HG03521 (cell line): ENCODE data around the gene LNX2.

Experiments
- ATAC-seq: cut with Tn5 transposase; IDR thresholded peaks from one replicate; pipeline ENCODE4 v1.9.1; 2021; ENCODE audit warnings: mild to moderate bottlenecking, moderate library complexity; ENCODE audit not compliant: unreplicated experiment

LNX2 gene

DNA sequence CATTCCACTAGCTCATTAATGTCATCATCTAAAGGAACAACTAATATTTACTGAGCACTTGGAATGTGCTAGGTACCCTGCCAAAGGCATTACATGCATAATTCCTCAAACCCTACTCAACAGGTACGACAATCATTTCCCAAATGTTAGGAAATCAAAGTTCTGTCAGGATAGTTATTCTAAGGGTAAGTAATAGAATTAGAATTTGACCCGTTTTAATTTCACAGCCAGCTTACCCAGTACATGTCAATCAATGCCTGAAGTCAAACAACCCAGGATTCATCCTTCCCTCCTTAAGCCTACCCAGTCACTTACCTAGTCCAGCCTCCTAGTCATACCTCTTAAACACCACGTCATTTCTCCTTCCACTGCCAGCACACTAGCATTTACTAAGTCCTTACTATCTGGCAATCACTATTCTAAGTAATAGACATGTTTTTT lies 2.4 kb downstream of the LNX2 start:
- ATAC-seq = no peak

DNA sequence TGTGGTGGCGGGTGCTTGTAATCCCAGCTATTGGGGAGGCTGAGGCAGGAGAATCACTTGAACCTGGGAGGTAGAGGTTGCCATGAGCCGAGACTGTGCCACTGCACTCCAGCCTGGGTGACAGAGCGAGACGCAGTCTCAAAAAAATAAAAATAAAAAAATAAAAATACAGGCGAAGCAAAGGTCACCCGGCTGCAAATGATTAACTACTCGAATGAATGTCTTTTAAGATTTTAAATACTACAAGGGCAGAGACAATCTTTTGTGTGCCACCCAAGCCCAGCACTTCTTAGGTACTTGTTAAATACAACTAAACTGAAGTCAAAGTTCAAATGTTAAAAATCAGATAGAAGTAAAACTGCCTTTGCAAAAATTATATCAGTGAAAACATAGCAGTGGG lies 6.7 kb downstream of the LNX2 start:
- ATAC-seq = no peak

DNA sequence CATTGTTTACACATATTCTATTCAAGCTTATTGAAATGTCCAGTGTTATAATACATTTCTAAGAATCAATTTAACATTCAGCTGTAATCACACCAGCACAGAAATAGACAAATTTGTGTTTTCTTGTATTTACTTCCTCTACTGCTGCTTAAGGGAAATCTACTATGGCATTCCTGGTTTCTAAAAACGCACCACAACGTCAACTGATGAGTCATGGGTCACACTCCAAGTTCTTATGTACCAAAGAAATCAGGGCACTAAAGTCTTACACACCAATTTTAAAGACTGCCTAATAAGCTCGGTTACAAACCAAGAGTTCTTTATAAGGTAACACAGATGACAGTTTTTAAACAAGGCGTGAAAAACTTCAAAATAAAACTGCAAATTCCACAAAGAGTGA lies 13.2 kb downstream of the LNX2 start:
- no peak for ATAC-seq

DNA sequence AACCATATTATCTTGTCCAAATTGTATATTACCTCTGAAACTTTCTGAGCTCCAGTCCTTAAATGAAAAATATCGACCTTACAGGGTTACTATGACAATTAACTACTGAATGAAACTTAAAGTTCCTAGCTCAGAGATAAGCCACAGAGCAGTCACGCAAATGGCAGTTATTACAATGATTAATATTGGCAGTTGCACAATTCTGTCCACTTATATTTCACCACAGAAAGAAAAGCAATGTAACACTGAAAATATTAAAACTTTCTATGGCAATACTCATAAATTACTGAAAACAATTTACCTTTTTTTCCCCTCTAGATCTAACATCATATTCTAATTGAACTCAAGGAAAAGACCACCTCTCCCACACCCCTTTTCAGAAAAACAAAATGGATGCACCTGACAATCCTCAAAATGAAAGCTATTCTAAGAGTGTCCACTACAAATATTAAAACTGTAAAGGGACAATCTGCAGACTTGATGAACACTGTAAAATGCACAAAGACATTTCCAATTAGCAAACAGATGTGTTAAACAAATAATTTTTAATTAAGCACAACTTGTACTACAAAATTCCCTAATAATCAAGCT lies 14.6 kb downstream of the LNX2 start:
- ATAC-seq = no peak

DNA sequence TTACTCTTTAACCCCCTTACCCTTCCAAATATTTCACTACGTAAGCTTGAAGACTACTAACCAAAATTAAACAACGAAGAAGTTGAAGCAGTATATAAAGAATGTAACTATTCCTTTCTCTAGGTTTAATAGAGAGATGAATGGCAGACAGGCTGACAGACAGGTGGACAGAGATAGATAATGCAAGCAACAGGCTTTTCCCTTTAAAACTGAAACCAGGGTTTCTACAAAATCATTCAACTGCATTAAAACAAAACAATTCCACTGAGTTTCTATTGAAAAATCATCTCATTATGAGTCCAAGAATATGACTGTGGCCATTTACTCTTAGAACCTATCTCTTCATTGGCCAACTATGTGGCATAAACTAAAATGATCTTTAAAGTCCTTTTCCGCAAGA lies 15.2 kb downstream of the LNX2 start:
- no peak for ATAC-seq

DNA sequence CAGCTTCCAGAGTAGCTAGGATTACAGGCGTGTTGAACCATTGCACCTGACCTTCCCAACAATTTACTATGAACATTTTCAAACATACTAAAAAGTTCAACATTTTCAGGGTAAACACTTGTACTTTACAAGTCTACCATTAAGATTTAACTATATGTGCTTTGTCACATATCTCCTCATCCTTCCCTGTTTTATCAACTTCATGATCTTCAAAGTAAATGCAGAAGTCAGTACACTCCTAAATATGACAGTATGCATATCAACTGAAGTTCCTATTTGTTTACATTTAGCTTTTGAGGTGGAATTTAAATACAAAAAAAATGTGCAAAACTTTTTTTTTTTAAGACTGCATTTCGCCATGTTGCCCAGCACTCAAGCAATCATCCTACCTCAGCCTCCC lies 18.5 kb downstream of the LNX2 start:
- ATAC-seq = no peak

DNA sequence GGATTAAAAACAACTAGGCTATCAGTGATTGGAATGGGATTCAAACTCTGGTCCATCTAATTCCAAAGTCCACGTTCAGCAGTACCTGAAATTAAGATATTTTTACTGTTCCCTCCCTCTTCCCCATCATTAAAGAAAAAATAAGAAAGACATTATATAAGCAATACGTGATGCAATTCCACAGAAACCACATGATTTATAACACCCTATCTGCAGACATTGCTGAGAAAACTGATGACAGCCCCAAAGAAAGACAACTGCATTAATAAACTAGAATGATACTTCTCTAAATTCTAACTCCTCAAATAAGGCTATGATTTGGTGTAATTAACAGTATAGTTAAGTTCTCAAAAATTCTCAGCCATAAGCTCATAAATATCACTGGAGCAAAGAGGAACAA lies 19.1 kb downstream of the LNX2 start:
- no peak for ATAC-seq

DNA sequence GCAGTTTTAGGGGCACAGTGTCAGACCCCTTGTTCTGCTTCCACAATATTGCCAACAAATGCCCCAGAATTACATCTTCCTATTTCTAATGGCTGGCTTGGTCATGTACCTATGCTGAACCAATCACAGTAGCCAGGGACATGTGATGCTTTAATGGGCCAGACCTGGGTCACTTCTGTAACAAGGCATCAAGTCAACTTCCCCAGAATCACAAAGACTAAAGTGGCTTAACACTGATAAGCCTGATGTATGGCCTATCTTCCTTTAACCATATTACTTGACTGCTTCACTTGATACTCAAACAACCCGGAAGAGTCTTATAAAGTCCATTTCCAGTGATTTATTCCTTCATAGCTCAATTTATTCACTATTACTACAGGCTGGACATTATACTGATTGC lies 19.6 kb downstream of the LNX2 start:
- ATAC-seq = no peak

DNA sequence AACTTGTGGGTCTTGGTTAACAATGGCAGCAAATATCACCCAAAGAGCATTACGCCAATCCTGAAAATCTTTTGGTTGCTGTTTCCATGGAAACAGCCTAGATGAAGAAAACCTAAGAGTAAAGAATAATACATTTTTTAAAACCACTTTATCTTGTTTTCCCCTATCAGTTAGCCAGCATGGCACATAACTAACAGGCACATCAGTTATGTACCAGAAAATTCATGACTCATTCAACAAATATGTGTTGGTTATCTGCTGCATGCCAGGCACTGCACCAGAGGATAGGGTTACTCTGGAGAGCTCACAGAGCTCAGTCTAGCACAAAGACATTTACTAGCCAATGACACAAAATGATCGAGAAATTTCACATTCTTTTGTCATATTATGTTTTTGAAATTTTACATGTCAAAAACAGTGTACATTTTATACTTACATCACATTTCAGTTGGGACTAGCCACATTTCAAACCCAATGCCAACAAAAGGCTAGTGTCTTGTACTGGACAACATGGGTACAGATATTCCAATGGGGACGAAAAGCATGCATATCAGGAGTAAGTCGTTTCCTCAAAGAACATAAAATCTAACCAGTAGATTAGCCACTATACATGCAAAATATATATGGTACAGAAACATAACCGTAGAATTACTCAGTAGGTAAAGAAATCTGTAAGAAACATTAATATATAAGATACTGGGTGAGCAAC lies 20.3 kb downstream of the LNX2 start:
- ATAC-seq = no peak

DNA sequence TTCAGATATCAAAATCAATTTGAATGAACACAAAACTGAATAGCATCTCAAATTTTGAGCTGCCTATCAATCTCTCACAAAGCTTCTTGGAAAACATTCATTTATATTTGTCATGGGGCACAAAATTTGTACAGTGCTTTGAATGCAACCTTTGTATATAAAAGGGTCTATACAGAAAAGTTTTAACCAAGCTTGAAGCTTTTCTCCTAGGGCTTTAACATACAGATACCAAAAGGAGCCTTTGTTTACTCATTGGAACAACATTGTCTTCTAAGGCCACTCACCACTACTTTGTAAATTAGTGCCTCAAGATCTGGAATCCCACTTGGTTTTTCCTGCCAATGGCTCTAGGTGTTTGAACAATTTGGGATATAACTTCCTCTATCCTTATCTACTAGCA lies 21.2 kb downstream of the LNX2 start:
- ATAC-seq = no peak

DNA sequence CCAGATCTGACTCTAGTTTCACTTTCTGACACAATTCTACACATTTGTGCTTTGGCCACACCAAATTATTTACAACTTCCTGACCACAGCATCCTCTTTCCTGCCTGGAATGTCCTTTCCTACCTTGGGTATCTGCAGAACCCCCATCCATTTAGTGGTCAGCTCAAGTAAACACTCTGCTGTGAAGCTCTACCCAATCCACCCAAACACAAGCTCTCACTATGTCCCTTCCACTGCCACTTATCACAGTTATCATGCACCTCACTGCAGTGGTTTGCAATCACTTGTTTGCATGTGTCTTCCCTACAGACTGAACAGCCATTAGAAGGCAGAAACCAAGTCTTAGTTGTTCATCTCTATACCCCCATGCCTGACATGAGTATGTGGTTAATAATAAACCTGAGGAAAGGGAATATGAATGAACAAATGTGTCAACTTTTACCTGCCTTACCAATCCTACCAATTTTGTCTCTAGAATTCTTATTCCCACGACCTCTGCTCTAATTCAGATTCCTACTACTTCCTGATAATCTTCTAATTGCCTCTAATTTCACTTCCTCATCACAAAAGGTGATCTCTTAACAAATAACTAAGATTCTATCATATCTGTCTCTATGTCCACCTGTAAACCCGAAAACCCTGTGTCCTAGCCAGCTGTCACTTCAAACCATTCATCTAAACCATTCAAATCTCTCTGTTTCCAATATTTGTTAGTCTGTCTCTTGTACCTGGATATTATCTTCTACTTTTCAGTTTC lies 25.1 kb downstream of the LNX2 start:
- ATAC-seq = no peak

DNA sequence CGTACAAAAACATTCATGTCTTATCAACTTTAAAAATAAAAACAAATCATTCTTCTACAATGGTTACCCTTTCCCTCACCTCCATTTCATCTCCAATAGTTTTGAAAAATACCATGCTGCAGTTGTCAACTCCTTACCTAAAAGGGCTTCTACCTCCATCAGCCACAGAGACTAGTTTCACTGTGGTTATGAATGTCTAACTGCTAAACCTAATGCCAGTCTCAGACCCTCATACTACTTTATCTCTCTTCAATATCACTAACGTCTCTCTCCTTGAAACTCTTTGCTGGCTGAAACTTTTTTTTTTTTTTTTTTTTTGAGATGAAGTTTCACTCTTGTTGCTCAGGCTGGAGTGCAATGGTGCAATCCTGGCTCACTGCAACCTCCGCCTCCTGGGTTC lies 27.1 kb downstream of the LNX2 start:
- ATAC-seq = no peak

DNA sequence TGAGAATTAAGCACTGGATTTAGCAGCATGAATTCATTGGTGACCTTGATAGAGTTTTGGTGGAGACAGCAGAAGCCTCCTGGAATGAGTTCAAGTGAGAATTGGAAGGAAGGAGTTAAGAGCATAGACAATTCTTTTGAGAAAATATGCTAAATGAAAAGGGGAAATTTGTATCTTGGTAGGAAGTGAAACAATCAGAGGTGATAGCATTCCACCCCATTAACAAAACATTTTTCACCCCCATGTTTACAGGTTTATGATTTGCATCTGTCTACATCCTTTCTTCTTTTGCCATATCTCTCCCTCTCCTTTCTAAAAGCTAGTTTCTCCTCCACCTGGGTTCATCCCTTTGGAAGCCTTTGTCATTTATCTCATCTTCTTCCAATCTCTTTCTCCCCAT lies 27.5 kb downstream of the LNX2 start:
- ATAC-seq = no peak

DNA sequence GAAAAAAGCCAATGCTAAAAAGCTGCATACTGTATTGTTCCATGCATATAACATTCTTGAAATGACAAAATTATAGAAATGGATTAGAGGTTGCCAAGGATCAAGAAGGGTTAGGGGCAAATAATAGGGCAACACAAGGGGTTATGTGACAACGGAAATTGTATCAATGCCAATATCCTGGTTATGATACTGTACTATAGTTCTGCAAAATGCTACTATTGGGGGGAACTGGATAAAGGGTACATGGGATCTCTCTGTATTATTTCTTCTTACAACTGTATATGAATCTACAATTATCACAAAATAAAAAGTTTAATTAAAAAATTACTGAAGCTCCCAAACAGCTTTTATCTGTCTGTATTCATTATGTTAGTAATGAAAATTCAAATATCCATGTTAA lies 31.9 kb downstream of the LNX2 start:
- ATAC-seq = no peak

DNA sequence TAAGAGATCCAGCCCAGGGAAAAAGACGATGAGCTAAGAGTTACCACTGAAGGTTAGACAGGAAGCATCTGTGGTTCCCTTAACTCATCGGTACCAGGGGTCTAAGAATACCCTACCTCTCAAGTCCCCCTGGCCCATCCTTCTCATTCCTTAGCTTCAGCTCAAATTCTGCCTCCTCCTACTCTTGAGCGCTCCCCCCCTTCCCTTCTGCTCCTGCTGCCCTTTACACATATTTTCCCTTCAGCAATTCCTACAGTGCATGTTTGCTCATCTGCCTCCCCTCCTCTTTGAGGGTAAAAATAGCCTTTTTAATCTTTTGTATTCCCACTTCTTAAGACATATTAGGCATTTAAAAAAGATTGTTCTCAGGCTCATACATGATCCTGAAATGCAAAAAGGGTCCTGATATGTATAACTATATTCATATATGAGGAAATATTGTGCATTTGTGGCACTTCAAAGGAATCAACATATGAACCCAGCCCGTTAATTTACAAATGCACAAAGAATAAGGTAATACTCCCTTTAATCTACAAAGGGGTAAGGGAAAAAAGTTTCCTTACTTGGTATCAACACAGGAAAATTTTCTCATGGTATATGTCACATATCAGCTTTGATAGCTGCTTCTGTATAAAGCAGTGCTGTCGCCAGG lies 33.1 kb downstream of the LNX2 start:
- no peak for ATAC-seq

DNA sequence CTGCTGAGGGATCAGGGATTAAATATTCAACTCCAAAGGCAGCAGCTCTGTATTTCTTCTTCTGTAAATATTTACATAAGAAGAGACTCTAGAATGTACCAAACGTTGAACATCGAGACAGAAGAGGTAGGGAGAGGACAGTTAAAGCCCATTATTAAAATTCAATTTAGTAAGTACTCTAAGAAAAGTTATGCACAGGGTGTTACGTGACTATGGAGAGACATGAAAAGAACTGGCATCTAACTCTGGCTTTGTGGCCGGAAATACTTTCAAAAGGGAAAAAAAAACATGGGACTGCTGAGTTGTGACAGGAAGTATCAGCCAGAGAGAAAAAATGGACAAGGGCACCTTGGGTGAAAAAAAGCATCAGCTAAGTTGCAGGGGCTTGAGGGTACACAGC lies 36.7 kb downstream of the LNX2 start:
- no peak for ATAC-seq

DNA sequence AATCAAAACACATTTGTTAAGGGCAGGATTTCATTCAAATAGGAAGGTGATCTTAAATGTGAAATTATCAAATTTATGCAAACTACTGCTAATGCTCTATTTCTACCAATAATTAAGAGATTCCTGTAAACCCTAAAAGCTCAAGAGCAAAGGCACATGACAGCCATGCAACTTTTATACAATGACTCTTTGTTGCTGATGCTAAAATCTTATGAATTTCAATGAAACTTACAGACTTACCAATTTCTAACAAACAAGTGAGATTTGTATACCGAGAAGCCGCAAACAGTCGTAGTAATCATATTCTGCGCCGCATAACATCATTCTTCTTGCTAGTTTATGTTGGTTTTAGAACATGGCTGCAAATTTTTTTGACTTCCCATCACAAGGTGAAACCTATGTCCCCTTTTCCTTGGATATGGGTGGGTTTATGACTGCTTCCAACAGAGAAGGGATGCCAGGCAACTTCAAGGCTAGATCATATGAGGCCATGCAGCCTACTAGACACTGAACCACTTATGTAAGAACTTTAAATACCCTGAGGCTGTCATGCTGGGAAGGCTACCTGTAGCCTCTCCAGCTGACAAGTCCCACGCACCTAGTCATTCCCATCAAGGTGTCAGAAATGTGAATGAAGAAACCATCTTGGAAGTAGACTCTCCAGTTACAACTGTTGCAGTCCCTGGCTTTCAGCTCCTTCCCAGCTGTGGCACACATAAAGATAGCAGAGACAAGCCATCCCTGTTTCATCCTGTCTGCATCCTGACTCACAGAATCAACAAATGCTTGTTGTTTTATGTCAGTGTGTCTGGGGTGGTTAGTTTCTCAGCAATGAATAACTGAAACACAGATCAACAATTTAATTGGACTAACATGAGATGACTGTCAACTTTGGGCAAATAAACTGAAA lies 42.0 kb downstream of the LNX2 start:
- no peak for ATAC-seq

DNA sequence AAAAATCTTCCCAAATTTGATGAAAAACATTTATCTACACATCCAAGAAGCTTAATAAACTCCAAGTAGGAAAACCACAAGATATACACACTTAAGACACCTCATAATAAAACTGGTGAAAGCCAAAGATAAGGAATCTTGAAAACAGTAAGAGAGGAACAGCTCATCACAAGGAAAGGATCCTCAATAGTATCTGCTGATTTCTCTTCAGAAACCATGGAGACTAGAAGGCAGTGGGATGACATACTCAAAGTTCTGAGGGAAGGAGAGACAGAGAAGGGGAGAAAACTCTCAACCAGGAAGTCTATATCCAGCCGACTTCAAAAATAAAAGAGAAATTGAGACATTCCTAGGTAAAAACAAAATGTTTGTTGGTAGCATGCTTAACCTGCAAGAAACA lies 45.7 kb downstream of the LNX2 start:
- no peak for ATAC-seq

DNA sequence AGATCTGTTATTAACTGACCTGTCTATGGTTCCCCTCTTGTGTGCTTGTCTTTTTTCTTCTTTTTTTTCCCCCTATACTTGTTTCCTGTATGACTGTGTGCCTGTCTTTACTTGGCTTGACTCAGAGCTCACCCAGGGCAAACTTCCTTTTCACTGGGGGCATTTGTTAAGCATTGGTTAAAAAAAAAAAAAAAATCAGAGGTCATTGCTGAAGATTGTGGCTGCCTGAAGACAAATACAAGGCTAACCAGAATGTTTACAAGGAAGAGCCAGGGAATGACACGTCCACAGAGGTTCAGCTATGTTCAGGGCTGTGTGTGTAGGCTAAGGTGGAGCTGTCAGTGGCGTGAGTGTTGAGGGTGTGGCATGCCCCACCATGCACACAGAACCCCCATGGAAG lies 47.1 kb downstream of the LNX2 start:
- ATAC-seq = no peak

DNA sequence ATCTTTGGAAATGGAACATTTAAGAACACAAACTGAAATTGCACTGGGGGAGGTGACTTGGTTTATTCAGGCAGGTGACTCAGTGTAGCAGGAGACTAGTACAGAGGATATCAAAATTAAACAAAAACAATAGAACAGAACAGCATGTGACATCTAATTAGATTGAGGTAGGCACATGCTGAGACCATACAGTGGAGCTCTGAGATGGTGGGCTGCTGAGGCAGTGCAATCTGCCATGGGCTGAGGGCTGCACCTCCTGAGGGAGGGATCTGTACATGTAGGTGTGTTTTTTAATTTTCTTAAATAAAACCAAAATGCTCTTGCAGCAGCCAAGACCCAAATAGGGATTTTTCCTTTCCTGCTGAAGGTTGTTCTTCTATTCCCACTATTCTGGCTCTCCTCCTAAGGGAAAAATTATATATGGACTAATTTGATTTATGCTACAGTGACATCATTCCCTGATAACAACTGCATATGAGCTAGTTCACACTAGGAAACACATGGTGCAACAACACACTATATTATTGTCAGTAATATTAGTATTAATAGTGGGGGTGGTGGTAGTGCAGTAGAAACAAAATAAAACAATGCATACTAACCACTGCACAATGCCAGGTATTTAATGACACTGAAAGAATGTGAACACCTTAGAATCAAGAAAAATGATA lies 48.0 kb downstream of the LNX2 start:
- no peak for ATAC-seq
